ENCODE data around the gene DTX4. TPM values are rescaled to one million over a fixed set of nuclear protein-coding genes. Genes with fewer than 3 reads are reported as not detected.

DTX4 gene
- total RNA-seq, 4 donors from 2014 or later: 0.15 to 0.91 (median 0.47) TPM

DNA sequence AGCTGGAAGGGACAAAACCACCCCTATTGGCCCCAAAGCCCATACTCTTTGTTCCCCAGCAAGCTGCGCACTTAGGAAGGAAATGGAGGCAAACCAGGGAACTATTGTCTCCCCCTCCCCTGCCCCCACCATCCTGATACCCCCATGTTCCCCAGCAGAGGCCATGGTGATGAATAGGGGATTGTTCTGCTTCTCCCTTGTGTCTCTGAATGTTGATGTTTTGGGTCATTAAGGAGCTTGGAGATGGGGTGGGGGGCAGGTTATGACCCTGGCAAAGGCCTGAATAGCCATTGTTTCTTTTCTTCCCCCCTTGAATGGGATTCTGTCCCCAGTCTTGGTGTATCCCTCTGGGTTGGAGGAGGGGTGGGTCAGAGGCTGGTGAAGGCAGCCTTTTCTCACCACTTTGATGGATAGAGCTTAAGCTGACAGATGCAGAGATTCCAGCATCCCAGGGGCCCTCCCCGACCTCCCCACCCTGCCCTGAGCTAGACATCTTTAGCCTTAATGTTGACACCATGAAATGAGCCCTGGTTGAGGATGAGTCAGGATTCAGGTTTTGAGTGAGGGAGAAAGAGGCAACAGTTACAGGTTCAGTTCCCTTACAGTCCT lies 8.3 kb downstream of the DTX4 start:
- ATAC-seq: no peak
- in situ Hi-C loops (cut with MboI; ENCODE audit: low sequenced_read_pairs in 4 of 4) (no loop called here), intact Hi-C loops (cut with DNase I; ENCODE audit: low total_unique reads) (no loop called here)
- no peak overlapping the region for H3K27ac ChIP-seq
- H3K4me3 ChIP-seq: no peak overlapping the region
- no peaks in the 10 kb centered on the region for H3K36me3 ChIP-seq
- no peak for DNase-seq
- H3K4me1 ChIP-seq: no peaks in the 10 kb centered on the region
- TF ChIP-seq POLR2A (IDR thresholded peaks at IDR 0.05): no peak
- TF ChIP-seq, protein P1, sequence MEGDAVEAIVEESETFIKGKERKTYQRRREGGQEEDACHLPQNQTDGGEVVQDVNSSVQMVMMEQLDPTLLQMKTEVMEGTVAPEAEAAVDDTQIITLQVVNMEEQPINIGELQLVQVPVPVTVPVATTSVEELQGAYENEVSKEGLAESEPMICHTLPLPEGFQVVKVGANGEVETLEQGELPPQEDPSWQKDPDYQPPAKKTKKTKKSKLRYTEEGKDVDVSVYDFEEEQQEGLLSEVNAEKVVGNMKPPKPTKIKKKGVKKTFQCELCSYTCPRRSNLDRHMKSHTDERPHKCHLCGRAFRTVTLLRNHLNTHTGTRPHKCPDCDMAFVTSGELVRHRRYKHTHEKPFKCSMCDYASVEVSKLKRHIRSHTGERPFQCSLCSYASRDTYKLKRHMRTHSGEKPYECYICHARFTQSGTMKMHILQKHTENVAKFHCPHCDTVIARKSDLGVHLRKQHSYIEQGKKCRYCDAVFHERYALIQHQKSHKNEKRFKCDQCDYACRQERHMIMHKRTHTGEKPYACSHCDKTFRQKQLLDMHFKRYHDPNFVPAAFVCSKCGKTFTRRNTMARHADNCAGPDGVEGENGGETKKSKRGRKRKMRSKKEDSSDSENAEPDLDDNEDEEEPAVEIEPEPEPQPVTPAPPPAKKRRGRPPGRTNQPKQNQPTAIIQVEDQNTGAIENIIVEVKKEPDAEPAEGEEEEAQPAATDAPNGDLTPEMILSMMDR (IDR thresholded peaks at IDR 0.05 in 4 of 5, conservative IDR thresholded peaks at IDR 0.05 in 1 of 5): no peak
- H3K27me3 ChIP-seq: no peaks in the 10 kb centered on the region
- no peaks in the 10 kb centered on the region for H3K9me3 ChIP-seq

DNA sequence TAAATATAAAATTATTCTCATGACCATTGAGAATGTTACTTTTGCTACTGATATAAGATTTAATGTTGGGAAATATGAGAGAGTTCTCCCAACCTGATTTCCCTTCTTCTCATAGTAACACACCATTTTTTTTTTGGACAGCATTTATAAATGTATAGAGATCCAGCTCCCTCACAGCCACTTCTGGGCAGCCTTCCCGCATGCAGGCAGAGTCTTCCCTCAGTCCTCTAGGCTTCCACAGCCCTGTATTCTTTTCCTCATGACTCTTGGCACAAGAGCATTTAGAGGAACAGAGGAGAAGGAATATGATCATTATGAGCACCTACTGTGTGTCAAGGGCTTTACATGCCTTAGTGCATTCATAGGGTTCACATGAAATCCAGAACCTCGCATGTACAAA lies 9.0 kb downstream of the DTX4 start:
- no peak for ATAC-seq
- in situ Hi-C loops (cut with MboI; ENCODE audit: low sequenced_read_pairs in 4 of 4): no loop called here

GRCh38 chr11:59181746-59182456 lies 10.0 kb downstream of the DTX4 start:
- DNase-seq: no peak
- Histone ChIP-seq H3K9me3 (no peaks in the 10 kb centered on the region), H3K4me3 (no peak overlapping the region), H3K4me1 (no peaks in the 10 kb centered on the region), H3K27ac (no peak overlapping the region), H3K27me3 (peaks cover 0 to 6% (median 0%) of the 10 kb centered on the region in 3 donors), H3K36me3 (no peaks in the 10 kb centered on the region)
- no peak for TF ChIP-seq POLR2A (IDR thresholded peaks at IDR 0.05)
- TF ChIP-seq, protein P1 (IDR thresholded peaks at IDR 0.05 in 4 of 5, conservative IDR thresholded peaks at IDR 0.05 in 1 of 5): no peak
- no peak for ATAC-seq
- in situ Hi-C loops (cut with MboI; ENCODE audit: low sequenced_read_pairs in 4 of 4) (no loop called here), intact Hi-C loops (cut with DNase I; ENCODE audit: low total_unique reads) (no loop called here)

More for the DNA sequence above, 9.0 kb downstream of the DTX4 start:
- no peaks in the 10 kb centered on the region for H3K36me3 ChIP-seq
- no peak overlapping the region for H3K4me3 ChIP-seq
- TF ChIP-seq, protein P1 (IDR thresholded peaks at IDR 0.05 in 4 of 5, conservative IDR thresholded peaks at IDR 0.05 in 1 of 5): no peak
- TF ChIP-seq POLR2A (IDR thresholded peaks at IDR 0.05): no peak
- no peak for DNase-seq
- H3K27me3 ChIP-seq: no peaks in the 10 kb centered on the region
- H3K27ac ChIP-seq: no peak overlapping the region
- intact Hi-C loops (cut with DNase I; ENCODE audit: low total_unique reads): no loop called here
- no peaks in the 10 kb centered on the region for H3K9me3 ChIP-seq
- no peaks in the 10 kb centered on the region for H3K4me1 ChIP-seq

- intact Hi-C loops (cut with DNase I; ENCODE audit: low total_unique reads): no loop called here
- Histone ChIP-seq H3K4me3 (no peak overlapping the region), H3K36me3 (no peaks in the 10 kb centered on the region), H3K27ac (no peak overlapping the region), H3K9me3 (no peaks in the 10 kb centered on the region), H3K27me3 (peaks cover 0 to 10% (median 3%) of the 10 kb centered on the region in 3 donors), H3K4me1 (no peaks in the 10 kb centered on the region)
- TF ChIP-seq, protein P1 (IDR thresholded peaks at IDR 0.05 in 4 of 5, conservative IDR thresholded peaks at IDR 0.05 in 1 of 5): no peak
- no peak for TF ChIP-seq POLR2A (IDR thresholded peaks at IDR 0.05)
- DNase-seq (no peak), ATAC-seq (no peak)
- in situ Hi-C loops (cut with MboI; ENCODE audit: low sequenced_read_pairs in 4 of 4): no loop called here
Measured at GRCh38 chr11:59182457-59183151, 10.7 kb downstream of the DTX4 start.
